ENCODE measurements around the gene GNG7. TPM values are rescaled to one million over a fixed set of nuclear protein-coding genes. Genes with fewer than 3 reads are reported as not detected.
"Not testable (repeated sequence)": the region's sequence is repeated elsewhere in the genome, so short reads cannot be mapped to it uniquely, and the experiment has no call there.

The GNG7 gene
- polyA plus RNA-seq, 1 donor = 2.4 TPM

DNA sequence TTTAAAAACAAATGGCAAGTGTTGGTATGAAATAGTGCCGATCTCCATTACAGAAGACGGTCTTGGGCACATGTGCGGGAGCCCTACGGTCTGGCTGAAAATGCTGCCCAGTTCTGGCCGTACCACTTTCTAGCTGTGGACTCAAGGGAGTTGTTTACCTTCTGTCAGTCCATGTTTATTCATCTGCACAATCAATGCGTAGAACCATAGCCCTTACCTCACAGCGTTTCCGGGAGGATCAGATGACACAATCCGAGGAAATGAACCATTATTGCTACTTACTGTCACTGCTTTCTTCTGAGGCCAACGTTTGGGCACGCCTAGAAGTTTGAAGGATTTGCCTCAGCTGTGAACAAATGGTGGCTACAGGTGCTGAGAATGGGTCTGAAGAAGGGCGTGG, 195.4 kb downstream of the GNG7 start:
- no peak for DNase-seq

- DNase-seq = not testable (repeated sequence)
These were observed 195.8 kb downstream of the GNG7 start for GRCh38 chr19:2506656-2507055.

GRCh38 chr19:2503521-2504109, 198.9 kb downstream of the GNG7 start:
- DNase-seq = no peak

DNA sequence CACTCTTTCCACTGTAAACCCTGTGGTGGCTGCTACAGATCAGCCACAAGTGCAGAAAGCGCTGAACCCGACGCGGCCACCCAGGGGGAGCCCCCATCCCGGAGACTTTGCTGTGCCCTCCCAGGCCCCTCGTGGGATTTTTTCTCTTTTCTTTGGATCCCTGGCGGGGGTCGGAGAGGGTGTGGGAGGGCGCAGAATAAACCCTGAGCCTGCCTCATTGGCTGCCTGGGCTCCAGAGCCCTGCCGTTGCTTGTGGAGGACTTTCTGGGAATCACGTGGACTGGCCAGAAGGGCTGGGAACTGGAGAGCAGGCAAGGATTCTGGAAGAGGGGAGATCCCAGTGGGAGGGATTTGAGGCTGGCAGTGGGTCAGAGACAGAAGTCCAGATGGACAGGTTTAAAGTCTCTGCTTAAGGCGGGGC, 201.6 kb downstream of the GNG7 start:
- DNase-seq = no peak

- no peak for DNase-seq
These were observed 202.3 kb downstream of the GNG7 start for GRCh38 chr19:2500156-2500555.

GRCh38 chr19:2497186-2497585, 205.3 kb downstream of the GNG7 start:
- no peak for DNase-seq

GRCh38 chr19:2495651-2496316, 206.7 kb downstream of the GNG7 start:
- peak; percentile 51 for DNase-seq

DNA sequence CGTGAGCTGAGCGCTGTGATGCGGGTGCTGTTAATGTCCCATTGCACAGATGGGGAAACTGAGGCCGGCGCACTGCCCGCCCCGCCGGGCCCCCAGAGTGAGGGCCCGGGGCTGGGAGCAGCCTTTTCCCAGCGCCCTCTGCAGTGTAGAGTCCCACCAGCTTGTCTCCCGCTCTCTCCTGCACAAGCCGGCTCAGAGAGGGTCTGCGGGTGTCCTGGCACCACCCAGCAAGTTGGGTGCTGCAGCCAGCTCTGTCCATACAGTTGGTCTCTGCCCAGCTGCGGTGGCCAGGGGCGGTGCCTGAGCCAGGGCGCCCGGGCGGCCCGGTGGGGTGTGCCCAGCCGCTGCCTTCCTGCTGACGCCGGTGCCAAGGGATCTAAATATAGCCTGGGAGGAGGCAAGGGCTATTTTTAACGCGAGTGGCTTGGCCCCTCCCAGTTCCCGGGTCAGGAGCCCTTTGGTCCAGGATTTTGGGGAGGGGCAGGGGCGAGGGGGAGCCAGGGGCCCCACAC, 207.3 kb downstream of the GNG7 start:
- DNase-seq = peak; percentile 71

- DNase-seq = peak; percentile 79
These were observed 207.9 kb downstream of the GNG7 start for GRCh38 chr19:2494447-2495129.

DNA sequence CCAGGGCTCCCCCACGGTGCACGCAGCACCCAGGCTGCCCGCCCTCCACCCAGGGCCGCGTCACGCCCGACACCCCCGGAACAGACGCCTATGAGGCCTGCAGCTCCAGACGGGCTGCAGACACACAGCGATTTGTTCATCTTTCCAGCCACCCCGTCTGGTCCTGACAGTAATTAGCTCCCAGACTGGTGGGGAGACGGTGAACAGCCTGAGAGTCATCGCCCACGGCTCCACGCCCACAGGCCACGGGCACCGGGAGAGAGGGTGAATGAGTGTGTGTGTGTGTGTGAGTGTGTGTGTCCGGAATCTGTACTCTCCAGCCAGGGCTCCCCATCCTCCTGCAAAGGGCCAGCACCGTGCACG, 208.4 kb downstream of the GNG7 start:
- DNase-seq = no peak

GRCh38 chr19:2493448-2493847, 209.0 kb downstream of the GNG7 start:
- DNase-seq = not testable (repeated sequence)

- DNase-seq = no peak
These were observed 209.6 kb downstream of the GNG7 start for GRCh38 chr19:2492870-2493269.

- DNase-seq = no peak
These were observed 211.2 kb downstream of the GNG7 start for GRCh38 chr19:2491130-2491801.

DNA sequence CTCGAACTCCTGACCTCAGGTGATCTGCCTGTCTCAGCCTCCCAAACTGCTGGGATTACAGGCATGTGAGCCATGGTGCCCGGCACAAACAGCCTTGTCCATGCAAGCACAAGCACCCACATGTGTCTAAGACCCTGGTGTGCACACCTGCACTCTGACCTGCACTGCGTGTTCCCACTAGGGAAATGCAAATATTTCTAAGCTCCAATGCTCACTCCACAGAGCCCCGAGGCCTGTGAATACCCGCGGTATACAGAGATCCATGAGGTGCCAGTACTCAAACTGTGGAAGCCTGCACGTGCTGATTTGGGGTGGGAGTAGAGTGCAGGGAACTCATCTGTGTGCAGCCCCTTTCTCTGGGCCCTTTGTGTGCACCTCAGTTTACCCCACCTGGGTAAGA, 211.8 kb downstream of the GNG7 start:
- no peak for DNase-seq

DNA sequence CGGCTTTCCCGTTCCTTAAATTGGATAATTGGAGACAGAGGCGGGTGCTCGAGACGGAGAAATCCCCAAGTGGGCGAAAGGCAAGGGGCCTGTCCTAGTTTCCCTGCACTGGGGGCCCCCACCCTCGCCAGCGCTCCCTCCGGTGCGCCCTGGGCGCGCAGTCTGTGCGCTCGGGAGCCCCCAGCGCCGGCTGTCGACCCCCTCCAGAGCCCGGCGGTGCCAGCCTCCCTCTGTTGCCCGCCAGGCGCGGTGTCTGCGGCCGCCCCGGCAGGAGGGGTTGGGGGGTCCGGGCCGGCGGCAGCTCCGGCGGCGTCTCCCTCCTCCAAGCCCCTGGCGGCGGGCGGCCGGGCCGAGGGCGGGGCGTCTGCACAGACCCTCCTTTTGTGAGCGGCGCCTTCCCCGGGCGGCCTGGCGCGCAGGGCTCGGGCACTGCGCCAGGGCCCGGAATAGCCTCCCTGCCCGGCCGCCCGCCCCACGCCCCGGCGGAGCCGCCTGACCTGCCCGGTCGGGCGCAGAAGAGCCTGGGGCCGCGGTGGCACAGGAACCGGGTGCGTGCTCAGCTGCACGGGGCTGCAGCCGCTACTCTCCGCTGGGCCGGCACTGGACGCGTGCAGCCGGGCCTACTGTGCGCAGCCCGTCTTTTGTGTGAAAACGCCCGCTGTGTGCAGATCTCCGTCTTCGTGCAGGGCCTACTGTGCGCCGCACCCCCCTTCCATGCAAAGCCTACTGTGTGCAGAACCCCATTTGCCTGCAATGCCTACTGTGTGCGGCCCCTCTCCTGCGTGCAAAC, 213.4 kb downstream of the GNG7 start:
- peak; percentile 59 for DNase-seq

GRCh38 chr19:2488405-2488941, 214.0 kb downstream of the GNG7 start:
- DNase-seq = no peak

- DNase-seq = no peak
These were observed 214.7 kb downstream of the GNG7 start for GRCh38 chr19:2487842-2488241.

DNA sequence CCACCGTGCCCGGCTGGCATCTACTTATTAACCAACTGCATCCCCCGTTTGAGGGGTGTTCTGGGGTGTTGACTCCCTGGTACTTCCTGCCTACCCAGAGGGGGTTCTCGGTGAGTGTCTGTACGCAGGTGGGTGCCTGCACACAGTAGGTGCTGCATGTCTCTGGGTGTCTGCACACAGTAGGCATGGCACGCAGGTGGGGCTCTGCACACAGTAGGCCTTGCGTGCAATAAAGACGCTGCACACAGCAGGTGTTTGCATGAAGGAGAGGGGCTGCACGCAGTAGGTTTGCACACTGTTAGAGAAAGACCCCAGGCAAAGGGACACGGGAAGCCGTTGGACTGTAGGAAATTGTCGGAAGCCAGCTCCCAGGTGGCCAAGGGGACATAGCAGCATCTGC, 215.4 kb downstream of the GNG7 start:
- no peak for DNase-seq

DNA sequence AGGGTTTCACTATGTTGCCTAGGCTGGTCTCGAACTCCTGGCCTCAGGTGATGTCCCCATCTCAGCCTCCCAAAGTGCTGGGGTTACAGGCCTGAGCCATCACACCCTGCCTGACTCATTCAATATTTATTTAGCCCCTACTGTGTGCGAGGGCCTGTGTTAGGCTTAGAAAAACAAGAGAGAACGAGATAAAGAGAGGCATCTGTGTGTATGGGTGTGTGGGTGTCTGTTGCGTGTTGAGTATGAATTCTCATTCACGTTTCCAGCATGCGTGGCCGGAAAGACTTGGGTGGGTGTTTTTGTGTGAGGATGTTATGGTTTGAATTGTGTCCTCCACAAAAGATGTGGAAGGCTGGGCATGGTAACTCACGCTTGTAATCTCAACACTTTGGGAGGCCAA, 217.1 kb downstream of the GNG7 start:
- no peak for DNase-seq

GRCh38 chr19:2484178-2484937, 218.1 kb downstream of the GNG7 start:
- DNase-seq = no peak

DNA sequence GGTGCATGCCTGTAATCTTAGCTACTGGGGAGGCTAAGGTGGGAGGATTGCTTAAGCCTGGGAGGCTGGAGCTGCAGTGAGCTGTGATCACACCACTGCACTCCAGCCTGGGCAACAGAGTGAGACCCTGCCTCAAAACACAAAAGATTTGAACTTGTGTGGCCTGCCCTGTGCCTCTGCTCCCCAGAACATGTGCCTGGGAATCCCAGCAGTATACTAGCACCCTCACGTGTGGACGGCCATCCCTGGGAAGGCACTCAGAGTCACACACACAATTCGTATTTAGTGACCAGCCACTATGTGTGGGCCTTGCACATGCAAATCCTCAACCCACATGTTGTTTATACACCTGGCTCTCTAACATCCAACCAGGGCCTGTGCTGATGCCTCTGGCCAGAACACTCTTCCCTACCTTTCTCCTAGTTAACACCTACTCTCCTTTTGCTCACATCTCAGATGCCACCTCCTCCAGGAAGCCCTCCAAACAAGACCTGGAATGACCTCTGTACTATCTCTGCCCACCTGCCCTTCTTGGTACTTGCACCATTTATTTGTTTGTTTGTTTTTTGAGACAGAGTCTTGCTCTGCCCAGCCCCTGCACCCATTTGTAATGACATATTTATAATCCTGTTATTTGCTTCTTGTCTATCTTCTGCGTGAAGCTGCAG, 218.9 kb downstream of the GNG7 start:
- no peak for DNase-seq
